H1 (cell line): Measurements from ENCODE around the gene DARS1. TPM values are rescaled to one million over a fixed set of nuclear protein-coding genes. Genes with fewer than 3 reads are reported as not detected.
A peak's percentile ranks its signal among the peaks of the same experiment; 100 is the strongest.

ENCODE experiments used
- CHD7 ChIP-seq: fragments of 300-600 bp; sonication (generic); IDR thresholded peaks from 2 replicates; pipeline ENCODE4 v1.7.1; 2012; ENCODE audit warnings: low read length, moderate library complexity, mild to moderate bottlenecking, inconsistent platforms; ENCODE audit not compliant: insufficient replicate concordance
- CTBP2 ChIP-seq: IDR thresholded peaks from 2 replicates; pipeline ENCODE4 v1.7.0; 2011; ENCODE audit warnings: borderline replicate concordance, mild to moderate bottlenecking, moderate library complexity, mixed read lengths, low read length; ENCODE audit not compliant: insufficient read depth, insufficient read length
- JUND ChIP-seq: IDR thresholded peaks from 2 replicates; pipeline ENCODE4 v1.6.1; 2011; ENCODE audit warnings: mild to moderate bottlenecking, improper control_type of control experiment, low read length
- POLR2A ChIP-seq, 2 experiments: IDR thresholded peaks; 1 replicate in 1 of 2; 2 replicates in 1 of 2; pipeline ENCODE4 v1.6.1; 2011; ENCODE audit warnings: low read depth in 2 of 2, low read length in 2 of 2, mild to moderate bottlenecking in 2 of 2; ENCODE audit errors: control extremely low read depth in 1 of 2
- POU5F1 ChIP-seq: IDR thresholded peaks from 2 replicates; pipeline ENCODE4 v1.6.1; 2011; ENCODE audit warnings: low read depth, mild to moderate bottlenecking, low read length, moderate library complexity
- RFX5 ChIP-seq: IDR thresholded peaks from 2 replicates; pipeline ENCODE4 v1.6.1; 2011; ENCODE audit warnings: low read depth, low read length, improper control_type of control experiment, borderline replicate concordance
- RNF2 ChIP-seq: fragments of 200-900, 300-1000 bp; sonication (generic); IDR thresholded peaks from 2 replicates; pipeline ENCODE4 v1.7.1; 2016; ENCODE audit warnings: borderline replicate concordance, low read depth, mild to moderate bottlenecking, antibody characterized with exemption, low read length; ENCODE audit not compliant: poor library complexity, severe bottlenecking; ENCODE audit errors: missing control alignments
- SIX5 ChIP-seq: IDR thresholded peaks from 2 replicates; pipeline ENCODE4 v1.6.1; 2011; ENCODE audit warnings: mild to moderate bottlenecking, low read depth, low read length
- SP1 ChIP-seq: IDR thresholded peaks from 2 replicates; pipeline ENCODE4 v1.6.1; 2011; ENCODE audit warnings: low read depth, low read length
- TCF12 ChIP-seq: IDR thresholded peaks from 2 replicates; pipeline ENCODE4 v1.6.1; 2011; ENCODE audit warnings: low read depth, mild to moderate bottlenecking, low read length
- polyA plus RNA-seq, 7 experiments: library from polyadenylated mRNA; depleted of rRNA in 3 of 7; stranded (reverse) in 5 of 7; unstranded in 2 of 7; fragments of >200 nt in 5 of 7; fragments of 200-250 nt in 2 of 7; gene quantifications; 1 replicate in 5 of 7; 2 replicates in 1 of 7; 4 replicates in 1 of 7; pipeline versions ENCODE4 v1.2.1 to v1.2.3, GENCODE V29; 2011 to 2013; ENCODE audit warnings: missing spikeins in 2 of 7, mixed read lengths in 2 of 7
- total RNA-seq: library from RNA; stranded (reverse); fragmentation: NEBNext Ultra II Directional; extraction: Animal tissue kit (Norgen Biotek cat#: 25700); gene quantifications from 2 replicates; pipeline ENCODE4 v1.2.1, GENCODE V29; 2021

Gene DARS1
- total and polyA plus RNA-seq, 2 of the 8 experiments (the other 6 are each of a cell fraction or from before 2014, with no cell fraction given): 61.7 to 85.9 TPM

- TF ChIP-seq CHD7 (no peak), RFX5 (no peak), POLR2A (IDR thresholded peaks at IDR 0.05; ENCODE audit: control extremely low read depth in 1 of 2, low read depth in 2 of 2, low read length in 2 of 2) (peak in 1 of 2 experiments; percentile 77; a peak in 2 of 3 replicates), SIX5 (no peak), TCF12 (no peak), JUND (no peak), SP1 (peak; percentile 9; the same call in 1 of the 2 replicates), POU5F1 (no peak), RNF2 (no peak), CTBP2 (no peak)
These were observed 39.9 kb upstream of the DARS1 start (continued) for GRCh38 chr2:136025057-136025973.
